H1 (cell line): ENCODE results near the gene MT1X. TPM values are rescaled to one million over a fixed set of nuclear protein-coding genes. Genes with fewer than 3 reads are reported as not detected.

ENCODE experiments used
- CTCF ChIA-PET: fragments of 300-600 bp; sonication (Branson Sonifier 250); formaldehyde crosslinking; loops from one replicate; lab custom pipeline; 2021; ENCODE audit not compliant: partially characterized antibody; lab: Charles Lee
- POLR2A ChIA-PET: fragments of 300-600 bp; sonication (Branson Sonifier 250); formaldehyde crosslinking; loops from one replicate; lab custom pipeline; 2021; ENCODE audit warnings: inconsistent platforms; ENCODE audit not compliant: partially characterized antibody; lab: Charles Lee
- DNase-seq, 2 experiments: peaks; one replicate each; pipeline versions ENCODE4 v3.0.0 to v3.0.0-alpha.2; 2010 to 2022; ENCODE audit warnings: low spot score in 2 of 2, low read depth in 1 of 2, mixed read lengths in 1 of 2
- FAIRE-seq: peaks from 2 replicates; lab custom pipeline; 2011; peaks lifted over from hg19 to GRCh38; lab: Jason Lieb, UNC
- H2AFZ ChIP-seq: 2 replicates; pipeline ENCODE4 v1.8.1; 2012; ENCODE audit warnings: low read length, inconsistent platforms
- H2AK5ac ChIP-seq: 2 replicates; pipeline ENCODE4 v1.6.1; 2013; ENCODE audit warnings: low read depth, low read length
- H2BK120ac ChIP-seq: replicated peaks from 2 replicates; pipeline ENCODE3; 2013; ENCODE audit warnings: low read depth, low read length, inconsistent platforms
- H2BK12ac ChIP-seq: 2 replicates; pipeline ENCODE4 v1.6.1; 2013; ENCODE audit warnings: low read depth, low read length
- H2BK15ac ChIP-seq: 2 replicates; pipeline ENCODE4 v1.6.1; 2013; ENCODE audit warnings: low read length
- H2BK20ac ChIP-seq: 2 replicates; pipeline ENCODE4 v1.6.1; 2013; ENCODE audit warnings: low read length
- H2BK5ac ChIP-seq: 2 replicates; pipeline ENCODE4 v1.6.1; 2013; ENCODE audit warnings: low read depth, low read length
- H3K14ac ChIP-seq: 2 replicates; pipeline ENCODE4 v1.6.1; 2013; ENCODE audit warnings: inconsistent platforms; ENCODE audit not compliant: insufficient read length
- H3K18ac ChIP-seq: 2 replicates; pipeline ENCODE4 v1.6.1; 2013; ENCODE audit warnings: low read length; ENCODE audit errors: extremely low read depth
- H3K23ac ChIP-seq: 2 replicates; pipeline ENCODE4 v1.6.1; 2013; ENCODE audit warnings: inconsistent platforms; ENCODE audit not compliant: insufficient read length
- H3K23me2 ChIP-seq: 2 replicates; pipeline ENCODE4 v1.6.1; 2013; ENCODE audit warnings: low read depth, low read length
- H3K27ac ChIP-seq: 2 replicates; pipeline ENCODE4 v1.6.1; 2011; ENCODE audit warnings: low read depth, low read length, inconsistent platforms
- H3K27me3 ChIP-seq, 4 experiments: replicated peaks in 1 of 4; 1 replicate in 1 of 4; 2 replicates in 3 of 4; pipeline versions ENCODE4 v1.6.1 to v1.8.1; 2011 to 2013; ENCODE audit warnings: low read length in 3 of 4, mild to moderate bottlenecking in 3 of 4, inconsistent platforms in 2 of 4, mixed read lengths in 2 of 4, moderate library complexity in 1 of 4; ENCODE audit not compliant: control insufficient read depth in 3 of 4, insufficient read depth in 3 of 4; ENCODE audit errors: extremely low read depth in 1 of 4
- H3K36me3 ChIP-seq, 4 experiments: 2 replicates each; pipeline versions ENCODE4 v1.6.1 to v1.8.1; 2011 to 2013; ENCODE audit warnings: mild to moderate bottlenecking in 4 of 4, low read length in 3 of 4, moderate library complexity in 2 of 4, control low read depth in 1 of 4, inconsistent platforms in 1 of 4; ENCODE audit not compliant: insufficient read depth in 4 of 4, control insufficient read depth in 2 of 4
- H3K4ac ChIP-seq: replicated peaks from 2 replicates; pipeline ENCODE3; 2013; ENCODE audit warnings: low read length, low read depth, mixed read lengths, inconsistent platforms; ENCODE audit not compliant: insufficient read length
- H3K4me1 ChIP-seq, 4 experiments: replicated peaks in 1 of 4; 1 replicate in 1 of 4; 2 replicates in 3 of 4; pipeline versions ENCODE4 v1.6.1 to v1.8.1; 2011 to 2013; ENCODE audit warnings: low read length in 3 of 4, inconsistent platforms in 2 of 4, mixed read lengths in 1 of 4; ENCODE audit not compliant: insufficient read depth in 4 of 4, control insufficient read depth in 3 of 4
- H3K4me2 ChIP-seq, 2 experiments: 2 replicates each; pipeline versions ENCODE4 v1.6.1 to v1.8.1; 2011 to 2013; ENCODE audit warnings: low read depth in 2 of 2, low read length in 2 of 2, control low read depth in 1 of 2, inconsistent platforms in 1 of 2, mild to moderate bottlenecking in 1 of 2; ENCODE audit not compliant: insufficient read depth in 1 of 2
- H3K4me3 ChIP-seq, 4 experiments: fragments of 200-600, 300-600 bp in 1 of 4; sonication (generic), shearing (Covaris generic), sonication (Bioruptor Twin) in 1 of 4; 2 replicates each; pipeline versions ENCODE4 v1.5.1 to v1.8.1; 2011 to 2016; ENCODE audit warnings: low read length in 4 of 4, low read depth in 3 of 4, control low read depth in 2 of 4, inconsistent platforms in 2 of 4, mild to moderate bottlenecking in 2 of 4, mixed read lengths in 1 of 4, moderate library complexity in 1 of 4; ENCODE audit not compliant: insufficient read depth in 2 of 4; ENCODE audit errors: extremely low read depth in 1 of 4
- H3K56ac ChIP-seq: replicated peaks from 2 replicates; pipeline ENCODE3; 2013; ENCODE audit warnings: low read depth, mild to moderate bottlenecking, mixed read lengths, low read length, inconsistent platforms; ENCODE audit not compliant: insufficient read length
- H3K79me1 ChIP-seq: 2 replicates; pipeline ENCODE4 v1.6.1; 2013; ENCODE audit warnings: low read depth, low read length, control low read depth
- H3K79me2 ChIP-seq, 2 experiments: 2 replicates each; pipeline versions ENCODE4 v1.6.1 to v1.8.1; 2012 to 2013; ENCODE audit warnings: low read length in 2 of 2, mild to moderate bottlenecking in 2 of 2, inconsistent platforms in 1 of 2; ENCODE audit not compliant: insufficient read depth in 2 of 2, control insufficient read depth in 1 of 2
- H3K9ac ChIP-seq, 4 experiments: replicated peaks in 1 of 4; 1 replicate in 1 of 4; 2 replicates in 3 of 4; pipeline versions ENCODE4 v1.6.1 to v1.8.1; 2011 to 2013; ENCODE audit warnings: low read depth in 3 of 4, low read length in 3 of 4, control low read depth in 2 of 4, mild to moderate bottlenecking in 2 of 4, moderate library complexity in 2 of 4, inconsistent platforms in 1 of 4; ENCODE audit errors: extremely low read depth in 1 of 4
- H3K9me3 ChIP-seq, 2 experiments: 2 replicates each; pipeline versions ENCODE4 v1.6.1 to v1.8.1; 2012 to 2013; ENCODE audit warnings: mild to moderate bottlenecking in 2 of 2, moderate library complexity in 2 of 2, control low read depth in 1 of 2, inconsistent platforms in 1 of 2, low read depth in 1 of 2, low read length in 1 of 2, mixed read lengths in 1 of 2; ENCODE audit not compliant: insufficient read depth in 2 of 2
- H4K20me1 ChIP-seq, 2 experiments: replicated peaks in 1 of 2; 2 replicates each; pipeline versions ENCODE3 to v1.8.1; 2011 to 2013; ENCODE audit warnings: inconsistent platforms in 2 of 2, low read length in 2 of 2, mild to moderate bottlenecking in 1 of 2; ENCODE audit not compliant: insufficient read depth in 2 of 2, control insufficient read depth in 1 of 2
- H4K5ac ChIP-seq: 2 replicates; pipeline ENCODE4 v1.6.1; 2013; ENCODE audit warnings: low read length, low read depth, mixed read lengths, inconsistent platforms; ENCODE audit not compliant: insufficient read length
- H4K8ac ChIP-seq: 2 replicates; pipeline ENCODE4 v1.8.0; 2013; ENCODE audit warnings: mild to moderate bottlenecking, moderate library complexity, low read length, inconsistent platforms; ENCODE audit not compliant: insufficient read depth; ENCODE audit errors: extremely low read depth
- H4K91ac ChIP-seq: replicated peaks from 2 replicates; pipeline ENCODE3; 2013; ENCODE audit warnings: low read length, mixed read lengths, inconsistent platforms; ENCODE audit not compliant: insufficient read length
- BCL11A ChIP-seq, 2 experiments: IDR thresholded peaks; one replicate each; pipeline ENCODE4 v1.6.1; 2011; ENCODE audit warnings: low read depth in 2 of 2, low read length in 2 of 2, mild to moderate bottlenecking in 2 of 2
- BRCA1 ChIP-seq: IDR thresholded peaks from 2 replicates; pipeline ENCODE4 v1.6.1; 2012; ENCODE audit warnings: low read depth, low read length, improper control_type of control experiment
- EZH2 ChIP-seq: fragments of 200-600 bp; sonication (generic); IDR thresholded peaks from 2 replicates; pipeline ENCODE4 v1.7.1; 2012; ENCODE audit warnings: low read depth, mild to moderate bottlenecking, moderate library complexity, low read length, inconsistent platforms; ENCODE audit not compliant: severe bottlenecking
- KDM4A ChIP-seq: IDR thresholded peaks from one replicate; pipeline ENCODE4 v1.7.1; 2012; ENCODE audit warnings: low read depth, mild to moderate bottlenecking, moderate library complexity, low read length, inconsistent platforms; ENCODE audit not compliant: severe bottlenecking
- POLR2AphosphoS5 ChIP-seq: IDR thresholded peaks from 2 replicates; pipeline ENCODE4 v1.6.1; 2011; ENCODE audit warnings: low read depth, low read length
- RNF2 ChIP-seq: fragments of 200-900, 300-1000 bp; sonication (generic); IDR thresholded peaks from 2 replicates; pipeline ENCODE4 v1.7.1; 2016; ENCODE audit warnings: borderline replicate concordance, low read depth, mild to moderate bottlenecking, antibody characterized with exemption, low read length; ENCODE audit not compliant: poor library complexity, severe bottlenecking; ENCODE audit errors: missing control alignments
- SUZ12 ChIP-seq: fragments of 200-600 bp; sonication (generic); IDR thresholded peaks from 2 replicates; pipeline ENCODE4 v1.6.1; 2012; ENCODE audit warnings: mild to moderate bottlenecking, inconsistent platforms, low read length, moderate library complexity, mixed read lengths
- WGBS, 2 experiments: shearing (Covaris generic) in 1 of 2; methylation state at CpG; one replicate each; pipeline versions ENCODE4 v1.1.6 to v1.1.7; 2013 to 2015; ENCODE audit warnings: low lambda C conversion rate in 2 of 2, mixed read lengths in 2 of 2, inconsistent platforms in 1 of 2, low coverage in 1 of 2, missing lambda C conversion rate in 1 of 2; ENCODE audit not compliant: insufficient replicate concordance in 2 of 2, insufficient coverage in 1 of 2, insufficient read length in 1 of 2; ENCODE audit errors: extremely low coverage in 1 of 2, missing lambda C conversion rate in 1 of 2; 5-methylcytosine and 5-hydroxymethylcytosine counted together
- polyA plus RNA-seq, 7 experiments: library from polyadenylated mRNA; depleted of rRNA in 3 of 7; stranded (reverse) in 5 of 7; unstranded in 2 of 7; fragments of >200 nt in 5 of 7; fragments of 200-250 nt in 2 of 7; gene quantifications; 1 replicate in 5 of 7; 2 replicates in 1 of 7; 4 replicates in 1 of 7; pipeline versions ENCODE4 v1.2.1 to v1.2.3, GENCODE V29; 2011 to 2013; ENCODE audit warnings: missing spikeins in 2 of 7, mixed read lengths in 2 of 7
- total RNA-seq: library from RNA; stranded (reverse); fragmentation: NEBNext Ultra II Directional; extraction: Animal tissue kit (Norgen Biotek cat#: 25700); gene quantifications from 2 replicates; pipeline ENCODE4 v1.2.1, GENCODE V29; 2021
- TF ChIP-seq, protein P1 (sequence below): IDR thresholded peaks from 2 replicates; pipeline ENCODE4 v1.6.1; 2012; ENCODE audit warnings: inconsistent platforms

Gene MT1X
- total and polyA plus RNA-seq, 2 of the 8 experiments (the other 6 are each of a cell fraction or from before 2014, with no cell fraction given) = 52.4 to 1,060 TPM

DNA sequence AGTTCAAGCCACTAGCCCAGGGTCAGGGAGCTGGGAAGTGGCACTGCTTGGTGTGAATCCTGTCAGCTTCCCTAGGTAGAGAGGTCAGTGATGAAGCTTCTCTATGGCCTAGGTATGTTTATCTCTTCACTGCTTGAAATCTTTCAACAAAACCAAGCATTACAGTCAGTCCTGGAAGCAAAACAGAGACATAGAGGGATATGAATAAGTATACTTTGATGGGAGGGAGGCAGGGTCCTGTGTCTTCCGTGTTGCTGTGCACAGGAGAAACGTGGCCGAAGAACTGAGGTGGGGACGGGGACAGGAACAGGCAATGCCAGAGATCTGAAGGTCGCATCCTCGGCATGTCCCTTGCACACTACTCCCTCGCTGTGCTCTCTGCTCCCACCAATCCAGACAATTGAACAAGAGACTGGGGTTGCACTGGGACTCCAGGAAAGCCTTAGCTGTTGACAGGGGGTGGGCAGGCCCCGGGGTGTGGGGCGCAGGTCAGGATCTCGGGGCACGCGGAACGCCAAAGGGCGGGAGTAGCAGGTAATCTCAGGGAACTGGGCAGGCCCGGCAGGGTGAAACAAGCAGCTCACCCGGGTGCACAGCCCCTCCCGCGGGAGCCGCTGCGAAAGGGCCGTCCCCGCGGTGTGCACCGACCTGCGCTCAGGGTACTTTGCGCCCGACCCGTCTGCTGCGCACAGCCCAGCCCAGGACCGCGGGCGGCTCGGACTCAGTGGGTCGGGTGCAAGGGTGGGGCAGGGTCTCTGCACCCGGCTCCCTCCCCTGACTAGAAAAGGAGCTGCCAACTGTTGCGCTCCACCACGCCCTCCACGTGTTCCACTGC lies 13.0 kb upstream of the MT1X start, which contains the start of gene MT1H:
TSS of gene MT1H (plus strand) at position 810 of the 835 bp plus-strand sequence. CDS start 71 bp downstream, outside the sequence.
- Histone ChIP-seq H3K9me3 (no peaks in the 10 kb centered on the region), H2BK120ac (no peak within 1 kb of the TSS), H3K23ac (no peak within 1 kb of the TSS), H3K79me1 (no peaks in the 10 kb centered on the region), H3K4me2 (peak within 1 kb of the TSS; percentile 74 to 92), H3K9ac (no peak within 1 kb of the TSS), H3K79me2 (no peaks in the 10 kb centered on the region), H3K23me2 (peaks cover 10% of the 10 kb centered on the region; the same call in 1 of the 2 replicates), H3K4me3 (peak within 1 kb of the TSS; percentile 13 to 52 (median 19); a peak in 7 of 8 replicates), H3K27me3 (peaks cover 72 to 91% (median 85%) of the 10 kb centered on the region in 4 experiments), H2AFZ (0 out of 2 replicates have a peak within 1 kb of the TSS, but pooled peaks have one; percentile 6), H4K8ac (no peak within 1 kb of the TSS), H2BK20ac (no peak within 1 kb of the TSS; the same call in none of the 2 replicates), H3K36me3 (no peaks in the 10 kb centered on the region), H3K56ac (no peak within 1 kb of the TSS), H4K91ac (peak within 1 kb of the TSS; percentile 15), H4K20me1 (peaks cover 2 to 9% of the 10 kb centered on the region in 2 experiments), H3K18ac (peak within 1 kb of the TSS; percentile 79), H3K27ac (no peak within 1 kb of the TSS), H3K14ac (no peak within 1 kb of the TSS), H2BK15ac (no peak within 1 kb of the TSS), H2AK5ac (0 out of 2 replicates have a peak within 1 kb of the TSS, but pooled peaks have one; percentile 61), H2BK5ac (no peak within 1 kb of the TSS), H3K4me1 (peaks cover 3 to 16% (median 12%) of the 10 kb centered on the region in 4 experiments), H3K4ac (no peak within 1 kb of the TSS), H4K5ac (no peak within 1 kb of the TSS), H2BK12ac (peak within 1 kb of the TSS; percentile 86; the same call in 1 of the 2 replicates)
- DNase-seq = peak in 1 of 2 experiments; percentile 69
- ChIA-PET CTCF (interaction anchor here (0.8 to 4.6 kb wide), 9 partner anchors 10 to 92 kb away, joined by 3 to 29 read pairs (median 3); partner anchors contain the start of genes MT1E and MT1M), POLR2A (interaction anchor here (0.9 to 13.9 kb wide), 16 partner anchors 8 to 218 kb away, joined by 3 to 205 read pairs (median 5); partner anchors contain the start of genes MT1B, MT1E, MT1F and MT1M)
- 5% methylated on average over 34 of the region's 38 CpGs; no CpG with 5 or more reads in 1 of the 2 experiments for WGBS, 2 experiments
- TF ChIP-seq SUZ12 (peak; percentile 88), BRCA1 (no peak), BCL11A (IDR thresholded peaks at IDR 0.05; ENCODE audit: low read depth in 2 of 2, low read length in 2 of 2) (no peak), RNF2 (peak; percentile 53), KDM4A (peak; percentile 69), EZH2 (peak; percentile 79), POLR2AphosphoS5 (no peak)
- TF ChIP-seq, protein P1, sequence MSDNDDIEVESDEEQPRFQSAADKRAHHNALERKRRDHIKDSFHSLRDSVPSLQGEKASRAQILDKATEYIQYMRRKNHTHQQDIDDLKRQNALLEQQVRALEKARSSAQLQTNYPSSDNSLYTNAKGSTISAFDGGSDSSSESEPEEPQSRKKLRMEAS = peak; percentile 83
- no peak for FAIRE-seq
